Measurements from ENCODE around the gene AKR1B1. TPM values are rescaled to one million over a fixed set of nuclear protein-coding genes. Genes with fewer than 3 reads are reported as not detected.

AKR1B1 gene
- total RNA-seq, 1 experiment from 2014 or later: 166 TPM

GRCh38 chr7:134502463-134503371, 43.8 kb upstream of the AKR1B1 start:
- H2BK15ac ChIP-seq (ENCODE audit: low read depth, low read length): no peak overlapping the region

More at GRCh38 chr7:134502463-134503371, 43.8 kb upstream of the AKR1B1 start:
- H3K27me3 Mint-ChIP-seq (ENCODE audit: low read depth): no peaks in the 10 kb centered on the region
- no peak overlapping the region for H2BK120ac ChIP-seq (ENCODE audit: low read depth, low read length, poor library complexity, severe bottlenecking)
- H3K4me1 ChIP-seq (ENCODE audit: insufficient read depth, low read length): no peaks in the 10 kb centered on the region; the same call in 1 of the 2 replicates
- peaks cover 0 to 3% of the 10 kb centered on the region in 2 experiments; a peak in 2 of 4 replicates for H3K4me1 Mint-ChIP-seq
- no peak overlapping the region; a peak in 1 of 7 replicates for H3K27ac Mint-ChIP-seq
- no peak overlapping the region for H3K23ac ChIP-seq (ENCODE audit: insufficient read length, low read depth, low read length)
- H2AFZ ChIP-seq (ENCODE audit: low read length): no peak overlapping the region
- no peaks in the 10 kb centered on the region for H3K27me3 ChIP-seq (ENCODE audit: insufficient read depth, low read length)
- H3K4me2 ChIP-seq (ENCODE audit: insufficient read depth, insufficient read length, low read length): no peak overlapping the region
- no peak overlapping the region for H3K56ac ChIP-seq (ENCODE audit: insufficient read length, low read depth, low read length)
- H4K20me1 ChIP-seq (ENCODE audit: control insufficient read depth, insufficient read depth, insufficient read length): no peaks in the 10 kb centered on the region
- no peak overlapping the region for H4K8ac ChIP-seq (replicated peaks; ENCODE audit: insufficient read length, low read depth, low read length)
- H3K36me3 Mint-ChIP-seq (ENCODE audit: insufficient read depth in 1 of 3, low read depth in 3 of 3): no peaks in the 10 kb centered on the region
- no peak overlapping the region for H3K14ac ChIP-seq (ENCODE audit: insufficient read depth, low read length)
- no peak overlapping the region for H3K4ac ChIP-seq (ENCODE audit: low read depth, low read length)
- no peak overlapping the region for H3K4me3 Mint-ChIP-seq
- H3K18ac ChIP-seq (ENCODE audit: insufficient read length, low read depth, low read length): no peak overlapping the region
- H4K5ac ChIP-seq (ENCODE audit: insufficient read length, low read depth, low read length): no peak overlapping the region
- no peak overlapping the region for H3K9ac ChIP-seq (ENCODE audit: extremely low read depth, insufficient read length, low read length)
- no peaks in the 10 kb centered on the region; a peak in 1 of 5 replicates for H3K9me3 Mint-ChIP-seq
- H3K79me2 ChIP-seq (ENCODE audit: insufficient read depth, low read length): no peaks in the 10 kb centered on the region
- H2AK5ac ChIP-seq (ENCODE audit: insufficient read length, low read length): no peak overlapping the region
- no peak overlapping the region for H3K27ac ChIP-seq (ENCODE audit: insufficient read length, low read depth, low read length)
- H2BK5ac ChIP-seq (ENCODE audit: insufficient read length, low read length): no peak overlapping the region
- no CpG with 5 or more reads among the region's 3 CpGs for WGBS (ENCODE audit: extremely low coverage, insufficient read length, low lambda C conversion rate)
- no peak overlapping the region for H2BK12ac ChIP-seq (ENCODE audit: insufficient read length, low read depth, low read length)
- DNase-seq: no peak
- H3K23me2 ChIP-seq (ENCODE audit: insufficient read length, low read depth, low read length, poor library complexity, severe bottlenecking): no peaks in the 10 kb centered on the region
- no peaks in the 10 kb centered on the region for H3K9me3 ChIP-seq (ENCODE audit: control insufficient read depth, low read depth, low read length)
- TF ChIP-seq, protein P1, sequence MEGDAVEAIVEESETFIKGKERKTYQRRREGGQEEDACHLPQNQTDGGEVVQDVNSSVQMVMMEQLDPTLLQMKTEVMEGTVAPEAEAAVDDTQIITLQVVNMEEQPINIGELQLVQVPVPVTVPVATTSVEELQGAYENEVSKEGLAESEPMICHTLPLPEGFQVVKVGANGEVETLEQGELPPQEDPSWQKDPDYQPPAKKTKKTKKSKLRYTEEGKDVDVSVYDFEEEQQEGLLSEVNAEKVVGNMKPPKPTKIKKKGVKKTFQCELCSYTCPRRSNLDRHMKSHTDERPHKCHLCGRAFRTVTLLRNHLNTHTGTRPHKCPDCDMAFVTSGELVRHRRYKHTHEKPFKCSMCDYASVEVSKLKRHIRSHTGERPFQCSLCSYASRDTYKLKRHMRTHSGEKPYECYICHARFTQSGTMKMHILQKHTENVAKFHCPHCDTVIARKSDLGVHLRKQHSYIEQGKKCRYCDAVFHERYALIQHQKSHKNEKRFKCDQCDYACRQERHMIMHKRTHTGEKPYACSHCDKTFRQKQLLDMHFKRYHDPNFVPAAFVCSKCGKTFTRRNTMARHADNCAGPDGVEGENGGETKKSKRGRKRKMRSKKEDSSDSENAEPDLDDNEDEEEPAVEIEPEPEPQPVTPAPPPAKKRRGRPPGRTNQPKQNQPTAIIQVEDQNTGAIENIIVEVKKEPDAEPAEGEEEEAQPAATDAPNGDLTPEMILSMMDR (conservative IDR thresholded peaks at IDR 0.05): no peak
- H3T11ph ChIP-seq (ENCODE audit: low read length): no peak overlapping the region
- no peak overlapping the region for H2BK20ac ChIP-seq (ENCODE audit: low read depth, low read length, poor library complexity, severe bottlenecking)
- H3K79me1 ChIP-seq (ENCODE audit: insufficient read depth, low read depth, low read length, poor library complexity, severe bottlenecking): no peaks in the 10 kb centered on the region
- no peak overlapping the region for H4K91ac ChIP-seq (ENCODE audit: insufficient read length, low read depth, low read length)

All from H9 (cell line).